Endothelial cell of umbilical vein (primary cell): Measurements from ENCODE around the gene ZNF524. TPM values are rescaled to one million over a fixed set of nuclear protein-coding genes. Genes with fewer than 3 reads are reported as not detected.
A peak's percentile ranks its signal among the peaks of the same experiment; 100 is the strongest.

Experiments
- BruUV-seq: library from RNA; stranded (reverse); fragments of 400-500 nt; replicated peaks from 2 replicates; lab custom pipeline; 2021; lab: Mats Ljungman, UMichigan
- CTCF ChIA-PET: fragments of 300-600, 350-600 bp; sonication (Branson Sonifier 250); formaldehyde crosslinking; loops from one replicate; lab custom pipeline; 2021; ENCODE audit warnings: antibody characterized with exemption, inconsistent platforms; lab: Charles Lee
- POLR2A ChIA-PET: fragments of 300-600, 350-600 bp; sonication (Branson Sonifier 250); formaldehyde crosslinking; loops from one replicate; lab custom pipeline; 2021; ENCODE audit warnings: antibody characterized with exemption, inconsistent platforms; lab: Charles Lee
- DNase-seq: peaks from one replicate; pipeline ENCODE4 v3.0.0-alpha.2; 2011; ENCODE audit warnings: low read depth, low spot score
- FAIRE-seq: peaks from 2 replicates; lab custom pipeline; 2011; peaks lifted over from hg19 to GRCh38; lab: Jason Lieb, UNC
- H2AFZ ChIP-seq: 2 replicates; pipeline ENCODE4 v1.6.0; 2012; ENCODE audit warnings: low read depth, low read length, control low read depth, inconsistent platforms
- H3K27ac ChIP-seq: 2 replicates; pipeline ENCODE4 v1.5.1; 2011; ENCODE audit warnings: low read depth, mild to moderate bottlenecking, control low read depth, low read length, moderate library complexity; ENCODE audit not compliant: insufficient read depth
- H3K27me3 ChIP-seq, 2 experiments: 2 replicates each; pipeline versions ENCODE4 v1.6.0 to v1.6.1; 2011; ENCODE audit warnings: low read length in 2 of 2, mixed read lengths in 1 of 2; ENCODE audit not compliant: control insufficient read depth in 2 of 2, insufficient read depth in 2 of 2
- H3K36me3 ChIP-seq, 2 experiments: 2 replicates in 1 of 2; 3 replicates in 1 of 2; pipeline ENCODE4 v1.5.1; 2011; ENCODE audit warnings: low read length in 2 of 2, mild to moderate bottlenecking in 1 of 2, moderate library complexity in 1 of 2; ENCODE audit not compliant: control insufficient read depth in 2 of 2, insufficient read depth in 2 of 2; ENCODE audit errors: extremely low read depth in 1 of 2
- H3K4me1 ChIP-seq: 3 replicates; pipeline ENCODE4 v1.5.1; 2011; ENCODE audit warnings: mild to moderate bottlenecking, low read length; ENCODE audit not compliant: control insufficient read depth, insufficient read depth; ENCODE audit errors: extremely low read depth
- H3K4me2 ChIP-seq: 2 replicates; pipeline ENCODE4 v1.6.1; 2011; ENCODE audit warnings: low read length, control low read depth, mixed read lengths; ENCODE audit not compliant: insufficient read depth
- H3K4me3 ChIP-seq, 3 experiments: fragments of 200-600 bp in 1 of 3; sonication (generic), shearing (Covaris generic) in 1 of 3; replicated peaks in 1 of 3; 2 replicates each; pipeline ENCODE4 v1.5.1; 2011 to 2016; ENCODE audit warnings: control low read depth in 3 of 3, low read length in 3 of 3, mild to moderate bottlenecking in 2 of 3, inconsistent platforms in 1 of 3, low read depth in 1 of 3, moderate library complexity in 1 of 3; ENCODE audit not compliant: insufficient read depth in 1 of 3
- H3K79me2 ChIP-seq: 2 replicates; pipeline ENCODE4 v1.6.0; 2012; ENCODE audit warnings: low read length, inconsistent platforms; ENCODE audit not compliant: control insufficient read depth, insufficient read depth
- H3K9ac ChIP-seq: replicated peaks from 2 replicates; pipeline ENCODE3; 2011; ENCODE audit warnings: low read length, control low read depth; ENCODE audit not compliant: insufficient read depth; ENCODE audit errors: extremely low read depth
- H3K9me1 ChIP-seq: replicated peaks from 3 replicates; pipeline ENCODE4 v1.6.0; 2011; ENCODE audit warnings: mild to moderate bottlenecking, low read length; ENCODE audit not compliant: control insufficient read depth, insufficient read depth; ENCODE audit errors: extremely low read depth
- H3K9me3 ChIP-seq: replicated peaks from 2 replicates; pipeline ENCODE4 v1.5.1; 2012; ENCODE audit warnings: low read length, inconsistent platforms; ENCODE audit not compliant: control insufficient read depth, insufficient read depth
- H4K20me1 ChIP-seq: replicated peaks from 2 replicates; pipeline ENCODE3; 2011; ENCODE audit warnings: mild to moderate bottlenecking, low read length; ENCODE audit not compliant: control insufficient read depth, insufficient read depth; ENCODE audit errors: extremely low read depth
- EZH2 ChIP-seq: IDR thresholded peaks from 2 replicates; pipeline ENCODE4 v1.6.1; 2012; ENCODE audit warnings: borderline replicate concordance, low read depth, mild to moderate bottlenecking, moderate library complexity, low read length, inconsistent platforms; ENCODE audit not compliant: severe bottlenecking
- FOS ChIP-seq: IDR thresholded peaks from 2 replicates; pipeline ENCODE4 v1.6.1; 2011; ENCODE audit warnings: mild to moderate bottlenecking, low read length, moderate library complexity, borderline replicate concordance; ENCODE audit not compliant: insufficient read depth
- MAX ChIP-seq: IDR thresholded peaks from 2 replicates; pipeline ENCODE4 v1.6.1; 2011; ENCODE audit not compliant: insufficient read depth, insufficient read length
- POLR2A ChIP-seq: IDR thresholded peaks from 2 replicates; pipeline ENCODE4 v1.6.1; 2012; ENCODE audit warnings: low read depth, mild to moderate bottlenecking, control low read depth, low read length
- POLR2AphosphoS5 ChIP-seq: IDR thresholded peaks from 2 replicates; pipeline ENCODE4 v1.6.1; 2012; ENCODE audit warnings: low read depth, mild to moderate bottlenecking, control low read depth, low read length, moderate library complexity; ENCODE audit not compliant: insufficient read depth
- dilution Hi-C: fragments of 300-500 bp; cut with MboI; formaldehyde crosslinking; loops from one replicate; pipeline ENCODE4 v1.15.0; 2019; ENCODE audit warnings: low sequenced_read_pairs; ENCODE audit not compliant: extremely low pct_ligation_motif_present
- intact Hi-C: fragments of 100-400 bp; cut with micrococcal nuclease; formaldehyde crosslinking; loops from one replicate; pipeline ENCODE4 v1.10.0; 2022
- polyA plus RNA-seq, 4 experiments: library from polyadenylated mRNA; depleted of rRNA in 3 of 4; stranded (reverse) in 3 of 4; unstranded in 1 of 4; fragments of >200 nt; gene quantifications; 2 replicates each; pipeline versions ENCODE4 v1.2.1 to v1.2.3, GENCODE V29; 2011 to 2012; ENCODE audit warnings: missing spikeins in 1 of 4
- total RNA-seq: library from RNA; stranded (reverse); gene quantifications from 2 replicates; pipeline ENCODE4 v1.2.3, GENCODE V29; 2021

The ZNF524 gene
- total and polyA plus RNA-seq, 2 donors (not counting 3 experiments of a cell fraction or from before 2014, with no cell fraction given): 15.2 to 15.4 TPM

- no TSS peak for BruUV-seq
- H3K36me3 ChIP-seq: no peaks in the 10 kb centered on the region
- H2AFZ ChIP-seq: no peak overlapping the region
- H3K27me3 ChIP-seq: no peaks in the 10 kb centered on the region
- no peak overlapping the region for H3K27ac ChIP-seq
- H4K20me1 ChIP-seq: no peaks in the 10 kb centered on the region
- H3K9me1 ChIP-seq: no peaks in the 10 kb centered on the region
- H3K4me3 ChIP-seq: no peak overlapping the region
- peaks cover 18% of the 10 kb centered on the region for H3K79me2 ChIP-seq
- ChIA-PET CTCF (interaction anchor here (0.7 to 3.8 kb wide), 6 partner anchors 18 to 463 kb away, joined by 3 to 25 read pairs (median 3); no protein-coding TSS in a partner anchor), POLR2A (interaction anchor here (1.2 to 1.4 kb wide), 2 partner anchors 22 to 23 kb away, joined by 3 to 4 read pairs; no protein-coding TSS in a partner anchor)
- TF ChIP-seq POLR2AphosphoS5 (no peak), FOS (no peak), MAX (no peak)
- H3K4me2 ChIP-seq: no peak overlapping the region
- peaks cover 21% of the 10 kb centered on the region for H3K4me1 ChIP-seq
- H3K9ac ChIP-seq: no peak overlapping the region
- dilution Hi-C loops: loop anchor here (10.0 kb wide), 1 partner anchor 89 kb away; no protein-coding TSS in a partner anchor
- peak; percentile 56 for FAIRE-seq
- no peak for DNase-seq
- intact Hi-C loops: loop anchor here (10.0 kb wide), 2 partner anchors 219 to 349 kb away; partner anchors contain the start of genes PPP6R1, RPL28 and TMEM238
- H3K9me3 ChIP-seq: no peaks in the 10 kb centered on the region
Observed at GRCh38 chr19:55603581-55604292, 3.6 kb downstream of the ZNF524 start.

GRCh38 chr19:55605207-55605636 lies 5.1 kb downstream of the ZNF524 start:
- ChIA-PET CTCF (interaction anchor here (1.0 to 3.8 kb wide), 21 partner anchors 12 to 464 kb away, joined by 3 to 40 read pairs (median 7); partner anchors contain the start of genes NAT14 and ZNF784), POLR2A (interaction anchor here (1.0 to 1.6 kb wide), 4 partner anchors 12 to 49 kb away, joined by 3 to 5 read pairs (median 4); no protein-coding TSS in a partner anchor)
- H3K9me1 ChIP-seq: no peaks in the 10 kb centered on the region
- FAIRE-seq: peak; percentile 99
- H2AFZ ChIP-seq: peak overlapping the region; percentile 4
- intact Hi-C loops (loop anchor here (1.0 to 10.0 kb wide), 6 partner anchors 19 to 439 kb away; partner anchors contain the start of genes C19orf85, DNAAF3, ISOC2 and PPP6R1), dilution Hi-C loops (loop anchor here (10.0 kb wide), 1 partner anchor 90 kb away; no protein-coding TSS in a partner anchor)
- H3K9me3 ChIP-seq: no peaks in the 10 kb centered on the region
- H3K4me1 ChIP-seq: peaks cover 21% of the 10 kb centered on the region
- no peak overlapping the region for H3K4me2 ChIP-seq
- DNase-seq: peak; percentile 98
- H3K27me3 ChIP-seq: no peaks in the 10 kb centered on the region
- H3K79me2 ChIP-seq: peaks cover 24% of the 10 kb centered on the region
- peak overlapping the region in 1 of 3 experiments; percentile 96 for H3K4me3 ChIP-seq
- BruUV-seq: no TSS peak
- H3K36me3 ChIP-seq: peaks cover 0 to 5% of the 10 kb centered on the region in 2 experiments
- peak overlapping the region; percentile 76 for H3K9ac ChIP-seq
- TF ChIP-seq POLR2AphosphoS5: peak; percentile 9
- TF ChIP-seq EZH2: no peak
- peak; percentile 42 for TF ChIP-seq MAX
- TF ChIP-seq POLR2A: peak; percentile 59
- H3K27ac ChIP-seq: peak overlapping the region; percentile 76
- no peaks in the 10 kb centered on the region for H4K20me1 ChIP-seq
